ENCODE measurements around the gene SKP1. TPM values are rescaled to one million over a fixed set of nuclear protein-coding genes. Genes with fewer than 3 reads are reported as not detected.
A peak's percentile ranks its signal among the peaks of the same experiment; 100 is the strongest.

Gene SKP1
- total and polyA plus RNA-seq, 10 of the 15 experiments (the other 5 are each of a cell fraction or from before 2014, with no cell fraction given) = 100 to 1,686 (median 519) TPM

DNA sequence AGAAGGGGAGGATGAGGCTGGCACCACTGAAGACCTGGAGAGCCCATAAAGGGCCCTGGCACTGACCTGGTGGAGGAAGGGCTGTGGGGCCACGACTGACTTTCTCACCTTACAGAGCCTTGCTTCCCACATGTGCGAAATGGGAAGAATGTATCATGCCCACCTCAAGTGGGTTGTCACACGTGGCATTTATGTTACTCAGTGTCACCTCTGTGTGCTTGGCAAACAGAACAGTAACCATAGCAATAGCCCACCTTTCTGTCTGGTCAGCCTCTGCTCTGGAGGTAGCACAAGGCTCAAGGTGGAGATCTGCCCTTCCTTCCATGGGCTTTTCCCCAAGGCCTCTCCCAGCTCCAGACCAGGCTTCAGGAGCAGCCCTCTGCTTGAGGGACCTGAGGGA lies 45.6 kb downstream of the SKP1 start (continued):
- TF ChIP-seq, protein P1, sequence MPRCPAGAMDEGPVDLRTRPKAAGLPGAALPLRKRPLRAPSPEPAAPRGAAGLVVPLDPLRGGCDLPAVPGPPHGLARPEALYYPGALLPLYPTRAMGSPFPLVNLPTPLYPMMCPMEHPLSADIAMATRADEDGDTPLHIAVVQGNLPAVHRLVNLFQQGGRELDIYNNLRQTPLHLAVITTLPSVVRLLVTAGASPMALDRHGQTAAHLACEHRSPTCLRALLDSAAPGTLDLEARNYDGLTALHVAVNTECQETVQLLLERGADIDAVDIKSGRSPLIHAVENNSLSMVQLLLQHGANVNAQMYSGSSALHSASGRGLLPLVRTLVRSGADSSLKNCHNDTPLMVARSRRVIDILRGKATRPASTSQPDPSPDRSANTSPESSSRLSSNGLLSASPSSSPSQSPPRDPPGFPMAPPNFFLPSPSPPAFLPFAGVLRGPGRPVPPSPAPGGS (IDR thresholded peaks at IDR 0.05; ENCODE audit: borderline replicate concordance, insufficient read depth, low read depth, low read length, poor library complexity, severe bottlenecking) = no peak

DNA sequence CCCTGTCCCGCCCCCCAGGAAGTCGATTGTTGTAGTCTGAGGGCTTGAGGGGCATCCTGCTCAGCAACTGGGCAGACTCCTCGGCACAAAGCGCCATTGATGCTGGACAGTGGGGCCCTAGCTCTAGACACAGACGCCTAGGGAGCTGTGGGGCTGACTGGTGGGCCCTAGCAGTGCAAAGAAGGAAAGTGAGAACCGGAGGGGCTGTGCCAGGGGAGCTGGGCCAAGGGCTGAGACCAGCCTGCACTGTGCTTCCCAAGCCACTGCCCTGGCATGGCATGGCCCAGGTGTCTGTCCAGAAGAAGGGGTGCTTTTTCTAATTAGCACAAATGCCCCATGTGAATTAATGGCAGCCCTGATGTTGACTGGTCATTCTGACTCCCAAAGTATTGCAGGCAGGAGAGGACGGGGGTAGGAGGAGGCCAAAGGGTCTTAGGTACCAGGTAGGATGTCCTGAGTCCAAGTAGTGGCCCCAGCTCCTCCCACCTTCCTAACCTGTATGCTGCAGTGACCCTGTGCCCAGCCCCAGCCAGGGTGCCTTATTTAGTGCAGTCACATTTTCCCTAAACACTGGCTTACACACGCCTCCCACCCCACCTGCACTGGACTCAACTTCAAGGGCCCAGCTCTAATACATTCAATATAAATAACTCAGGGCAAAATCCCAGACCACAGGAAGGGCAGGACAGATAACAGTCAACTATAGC lies 46.4 kb downstream of the SKP1 start:
- ChIA-PET SMC1A (ENCODE audit: uncharacterized antibody, unreplicated experiment) (interaction anchor here (1.0 to 7.6 kb wide), 2 partner anchors 9 to 91 kb away, joined by 4 to 76 read pairs; no protein-coding TSS in a partner anchor), POLR2A (interaction anchor here (8.7 to 19.5 kb wide), 2 partner anchors 9 to 16 kb away, joined by 102 to 291 read pairs; partner anchors contain the start of gene TCF7), RAD21 (ENCODE audit: unreplicated experiment) (interaction anchor here (2.9 to 7.9 kb wide), 2 partner anchors 17 to 91 kb away, joined by 9 to 90 read pairs; partner anchors contain the start of gene TCF7), CTCF (interaction anchor here (4.1 to 12.1 kb wide), 4 partner anchors 11 to 89 kb away, joined by 24 to 184 read pairs (median 90); no protein-coding TSS in a partner anchor)
- peak overlapping the region; percentile 48 for H3K27ac ChIP-seq (ENCODE audit: control insufficient read depth, insufficient read depth)
- no peak overlapping the region for H3K4me2 ChIP-seq (ENCODE audit: control insufficient read depth, insufficient read depth)
- H3K27me3 ChIP-seq (replicated peaks in 1 of 2; ENCODE audit: control insufficient read depth in 2 of 2, insufficient read depth in 2 of 2, low read length in 1 of 2) = no peaks in the 10 kb centered on the region
- H3K4me1 ChIP-seq (ENCODE audit: control insufficient read depth, insufficient read depth, low read length) = peaks cover 76% of the 10 kb centered on the region
- no peak for DNase-seq (ENCODE audit: low read depth, low spot score)
- H4K20me1 ChIP-seq (ENCODE audit: control insufficient read depth, insufficient read depth) = no peaks in the 10 kb centered on the region
- H3K4me3 ChIP-seq = no peak overlapping the region
- intact Hi-C loops (cut with micrococcal nuclease; ENCODE audit: unreplicated experiment) = no loop called here
- H3K36me3 ChIP-seq (ENCODE audit: control insufficient read depth in 2 of 2, insufficient read depth in 2 of 2, low read length in 1 of 2) = peaks cover 12 to 15% of the 10 kb centered on the region in 2 experiments; a peak in 3 of 4 replicates
- no TSS peak for BruUV-seq (replicated peaks)
- no peak overlapping the region; the same call in 1 of the 2 replicates for H3K9ac ChIP-seq (ENCODE audit: control insufficient read depth, insufficient read depth, low read length)
- no peak for ATAC-seq
- H2AFZ ChIP-seq (ENCODE audit: control insufficient read depth, low read depth, low read length) = no peak overlapping the region
- H3K9me3 ChIP-seq (replicated peaks; ENCODE audit: control insufficient read depth, insufficient read depth, low read length) = no peaks in the 10 kb centered on the region
- H3K79me2 ChIP-seq (ENCODE audit: control insufficient read depth, insufficient read depth, low read length) = peaks cover 46% of the 10 kb centered on the region
- in situ Hi-C loops (cut with MboI) = no loop called here
- FAIRE-seq = no peak
- 90% methylated on average over 8 of the region's 8 CpGs for WGBS (ENCODE audit: insufficient coverage, insufficient replicate concordance, low lambda C conversion rate, missing lambda C conversion rate)
- TF ChIP-seq KDM1A (IDR thresholded peaks at IDR 0.05; ENCODE audit: borderline replicate concordance) (no peak), YY1 (IDR thresholded peaks at IDR 0.05; ENCODE audit: low read depth, low read length) (no peak), MTA2 (IDR thresholded peaks at IDR 0.05; ENCODE audit: low read depth) (no peak), POLR2AphosphoS2 (IDR thresholded peaks at IDR 0.05; ENCODE audit: low read depth, low read length) (no peak), SIX5 (IDR thresholded peaks at IDR 0.05; ENCODE audit: low read depth, low read length, severe bottlenecking) (no peak), HDAC6 (IDR thresholded peaks at IDR 0.05; ENCODE audit: unreplicated experiment) (no peak), CBX3 (IDR thresholded peaks at IDR 0.05; ENCODE audit: borderline replicate concordance, low read depth) (no peak), BHLHE40 (IDR thresholded peaks at IDR 0.05; ENCODE audit: borderline replicate concordance in 1 of 2, low read depth in 2 of 2, low read length in 1 of 2) (no peak), EP300 (IDR thresholded peaks at IDR 0.05; ENCODE audit: borderline replicate concordance in 1 of 2, control insufficient read depth in 1 of 2, low read depth in 2 of 2, low read length in 2 of 2) (no peak), SMARCA5 (IDR thresholded peaks at IDR 0.05) (no peak)
- TF ChIP-seq, protein P2, sequence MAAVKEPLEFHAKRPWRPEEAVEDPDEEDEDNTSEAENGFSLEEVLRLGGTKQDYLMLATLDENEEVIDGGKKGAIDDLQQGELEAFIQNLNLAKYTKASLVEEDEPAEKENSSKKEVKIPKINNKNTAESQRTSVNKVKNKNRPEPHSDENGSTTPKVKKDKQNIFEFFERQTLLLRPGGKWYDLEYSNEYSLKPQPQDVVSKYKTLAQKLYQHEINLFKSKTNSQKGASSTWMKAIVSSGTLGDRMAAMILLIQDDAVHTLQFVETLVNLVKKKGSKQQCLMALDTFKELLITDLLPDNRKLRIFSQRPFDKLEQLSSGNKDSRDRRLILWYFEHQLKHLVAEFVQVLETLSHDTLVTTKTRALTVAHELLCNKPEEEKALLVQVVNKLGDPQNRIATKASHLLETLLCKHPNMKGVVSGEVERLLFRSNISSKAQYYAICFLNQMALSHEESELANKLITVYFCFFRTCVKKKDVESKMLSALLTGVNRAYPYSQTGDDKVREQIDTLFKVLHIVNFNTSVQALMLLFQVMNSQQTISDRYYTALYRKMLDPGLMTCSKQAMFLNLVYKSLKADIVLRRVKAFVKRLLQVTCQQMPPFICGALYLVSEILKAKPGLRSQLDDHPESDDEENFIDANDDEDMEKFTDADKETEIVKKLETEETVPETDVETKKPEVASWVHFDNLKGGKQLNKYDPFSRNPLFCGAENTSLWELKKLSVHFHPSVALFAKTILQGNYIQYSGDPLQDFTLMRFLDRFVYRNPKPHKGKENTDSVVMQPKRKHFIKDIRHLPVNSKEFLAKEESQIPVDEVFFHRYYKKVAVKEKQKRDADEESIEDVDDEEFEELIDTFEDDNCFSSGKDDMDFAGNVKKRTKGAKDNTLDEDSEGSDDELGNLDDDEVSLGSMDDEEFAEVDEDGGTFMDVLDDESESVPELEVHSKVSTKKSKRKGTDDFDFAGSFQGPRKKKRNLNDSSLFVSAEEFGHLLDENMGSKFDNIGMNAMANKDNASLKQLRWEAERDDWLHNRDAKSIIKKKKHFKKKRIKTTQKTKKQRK (IDR thresholded peaks at IDR 0.05; ENCODE audit: low read depth, low read length) = no peak

Measured in GM12878 (cell line).